Breast epithelium (tissue), 3 donors: ENCODE measurements around the gene CALN1.

Experiments used
- CTCF ChIP-seq, 3 donors: fragments of 450-650 bp; IDR thresholded peaks; one replicate each; pipeline ENCODE4 v1.5.1; 2016 to 2017; ENCODE audit warnings: antibody characterized with exemption in 3 of 3, mild to moderate bottlenecking in 3 of 3, moderate library complexity in 3 of 3
- POLR2A ChIP-seq: fragments of 450-650 bp; IDR thresholded peaks from one replicate; pipeline ENCODE4 v1.6.1; 2016; ENCODE audit warnings: antibody characterized with exemption, mild to moderate bottlenecking, moderate library complexity
- POLR2AphosphoS5 ChIP-seq, 3 donors: sonication (generic); formaldehyde crosslinking; IDR thresholded peaks; one replicate each; pipeline ENCODE4 v1.6.1; 2017; ENCODE audit warnings: antibody characterized with exemption in 3 of 3

- no peak for TF ChIP-seq CTCF (IDR thresholded peaks at IDR 0.05)
- TF ChIP-seq POLR2AphosphoS5 (IDR thresholded peaks at IDR 0.05), result no peak
- TF ChIP-seq POLR2A, result no peak
Measured at GRCh38 chr7:71843676-71844075, 568.5 kb downstream of the CALN1 start.
